Epithelial cell of esophagus (primary cell): ENCODE results near the gene C11orf42.

ENCODE experiments used
- DNase-seq: peaks from one replicate; pipeline ENCODE4 v3.0.0; 2010; ENCODE audit warnings: low read depth
- H3K4me3 ChIP-seq: 2 replicates; pipeline ENCODE4 v1.5.1; 2011; ENCODE audit warnings: mild to moderate bottlenecking, low read length, control low read depth
- CTCF ChIP-seq: IDR thresholded peaks from 2 replicates; pipeline ENCODE4 v1.5.1; 2011; ENCODE audit warnings: low read depth, mild to moderate bottlenecking, low read length, control low read depth, inconsistent platforms; ENCODE audit not compliant: insufficient read depth; ENCODE audit errors: missing control alignments

C11orf42 gene

GRCh38 chr11:6229911-6230310 lies 24.6 kb downstream of the C11orf42 start:
- DNase-seq, result no peak
- no peak for TF ChIP-seq CTCF
- no peak overlapping the region for H3K4me3 ChIP-seq

GRCh38 chr11:6232899-6233298 lies 27.5 kb downstream of the C11orf42 start:
- no peak for TF ChIP-seq CTCF
- no peak for DNase-seq

GRCh38 chr11:6233984-6234386 lies 28.6 kb downstream of the C11orf42 start:
- no peak for DNase-seq
- H3K4me3 ChIP-seq, result peak overlapping the region; percentile 97

More at GRCh38 chr11:6232899-6233298, 27.5 kb downstream of the C11orf42 start:
- H3K4me3 ChIP-seq, result no peak overlapping the region

GRCh38 chr11:6234387-6235107 lies 29.2 kb downstream of the C11orf42 start, which contains the start of gene FHIP1B:
TSS of gene FHIP1B (minus strand) at chr11:6234636. CDS start at chr11:6224516, 10,120 bp downstream.
- no peak for TF ChIP-seq CTCF
- H3K4me3 ChIP-seq, result peak within 1 kb of the TSS; percentile 97
- DNase-seq, result peak; percentile 100

More at GRCh38 chr11:6233984-6234386, 28.6 kb downstream of the C11orf42 start:
- no peak for TF ChIP-seq CTCF

GRCh38 chr11:6237266-6237665 lies 31.9 kb downstream of the C11orf42 start:
- TF ChIP-seq CTCF, result no peak
- DNase-seq, result no peak
- H3K4me3 ChIP-seq, result no peak overlapping the region

- DNase-seq, result no peak
Observed at GRCh38 chr11:6237761-6238302, 32.5 kb downstream of the C11orf42 start.

More at GRCh38 chr11:6237761-6238302, 32.5 kb downstream of the C11orf42 start:
- no peak overlapping the region for H3K4me3 ChIP-seq
- TF ChIP-seq CTCF, result no peak
